NCI-H1105 treated with DMSO at 0.1 percent for 48 hours (cell line): Measurements from ENCODE around the gene NAGS.
"Not testable (repeated sequence)": the region's sequence is repeated elsewhere in the genome, so short reads cannot be mapped to it uniquely, and the experiment has no call there.

ENCODE experiments used
- DNase-seq: peaks from one replicate; lab custom pipeline; 2025; lab: John Stamatoyannopoulos, UW

Gene NAGS, protein sequence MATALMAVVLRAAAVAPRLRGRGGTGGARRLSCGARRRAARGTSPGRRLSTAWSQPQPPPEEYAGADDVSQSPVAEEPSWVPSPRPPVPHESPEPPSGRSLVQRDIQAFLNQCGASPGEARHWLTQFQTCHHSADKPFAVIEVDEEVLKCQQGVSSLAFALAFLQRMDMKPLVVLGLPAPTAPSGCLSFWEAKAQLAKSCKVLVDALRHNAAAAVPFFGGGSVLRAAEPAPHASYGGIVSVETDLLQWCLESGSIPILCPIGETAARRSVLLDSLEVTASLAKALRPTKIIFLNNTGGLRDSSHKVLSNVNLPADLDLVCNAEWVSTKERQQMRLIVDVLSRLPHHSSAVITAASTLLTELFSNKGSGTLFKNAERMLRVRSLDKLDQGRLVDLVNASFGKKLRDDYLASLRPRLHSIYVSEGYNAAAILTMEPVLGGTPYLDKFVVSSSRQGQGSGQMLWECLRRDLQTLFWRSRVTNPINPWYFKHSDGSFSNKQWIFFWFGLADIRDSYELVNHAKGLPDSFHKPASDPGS

DNA sequence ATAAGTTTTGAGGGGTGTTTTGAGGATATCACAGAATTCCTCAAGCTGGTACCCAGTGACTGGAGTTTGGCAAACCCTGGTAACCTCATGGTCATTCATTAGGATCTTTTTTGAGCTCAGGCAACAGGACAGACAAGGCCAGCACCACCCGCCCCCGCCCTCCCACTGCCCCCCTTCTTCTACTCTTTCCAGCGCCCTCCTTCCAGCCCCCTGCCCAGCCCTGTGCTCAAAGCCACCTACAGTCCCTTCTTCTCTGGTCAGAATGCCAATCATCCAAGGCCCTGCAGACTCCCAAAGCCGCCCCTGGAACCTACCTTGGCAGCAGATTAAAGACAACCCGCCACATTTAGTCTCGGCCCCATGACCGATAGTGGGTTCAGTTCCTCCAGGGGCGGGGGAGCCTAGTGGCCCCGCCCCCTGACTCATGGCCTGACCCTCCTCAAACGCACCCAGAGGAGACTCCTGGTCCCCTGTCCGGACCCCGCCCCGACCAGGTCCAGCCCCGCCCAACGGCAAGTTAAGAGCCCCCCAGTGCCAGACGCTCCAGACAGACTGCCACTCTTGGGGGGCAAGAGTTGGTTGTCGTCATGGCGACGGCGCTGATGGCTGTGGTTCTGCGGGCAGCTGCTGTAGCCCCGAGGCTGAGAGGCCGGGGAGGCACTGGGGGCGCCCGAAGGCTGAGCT, at the start of gene NAGS:
Gene NAGS, plus strand, starts transcription at position 546 of the 684 bp plus-strand sequence. Its CDS starts 42 bp downstream, at position 588.
- peak; percentile 20 for DNase-seq

- no peak for DNase-seq
Observed at GRCh38 chr17:43956222-43956621, 48.2 kb upstream of the NAGS start.

DNA sequence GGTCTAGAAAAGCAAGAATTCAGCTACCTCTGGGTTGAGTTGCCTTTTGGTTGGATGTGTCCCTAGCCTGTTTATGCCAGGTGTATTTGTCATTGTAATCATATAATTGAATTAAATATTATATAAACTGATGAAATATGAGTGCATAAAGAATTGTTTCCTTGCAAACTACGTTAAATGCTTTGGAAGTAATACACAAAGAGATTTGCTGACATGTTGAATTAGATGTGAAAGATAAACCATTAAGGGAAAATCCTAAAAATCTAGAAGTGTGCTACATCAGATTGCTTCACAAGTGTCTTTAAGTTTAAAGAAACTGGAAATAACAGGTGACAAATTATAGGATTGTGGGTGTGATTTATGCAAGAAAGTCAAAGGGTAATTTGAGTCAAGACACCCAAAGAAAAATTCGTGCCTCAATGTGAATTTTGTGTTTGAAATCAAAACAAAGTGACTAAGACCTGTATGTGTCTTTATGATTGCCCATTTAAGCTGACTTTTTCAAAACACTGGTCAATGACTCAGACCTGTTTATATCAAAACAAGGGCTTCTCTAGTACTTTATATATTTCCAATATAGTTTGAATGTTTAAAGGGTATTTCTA, 45.6 kb upstream of the NAGS start:
- DNase-seq = no peak

DNA sequence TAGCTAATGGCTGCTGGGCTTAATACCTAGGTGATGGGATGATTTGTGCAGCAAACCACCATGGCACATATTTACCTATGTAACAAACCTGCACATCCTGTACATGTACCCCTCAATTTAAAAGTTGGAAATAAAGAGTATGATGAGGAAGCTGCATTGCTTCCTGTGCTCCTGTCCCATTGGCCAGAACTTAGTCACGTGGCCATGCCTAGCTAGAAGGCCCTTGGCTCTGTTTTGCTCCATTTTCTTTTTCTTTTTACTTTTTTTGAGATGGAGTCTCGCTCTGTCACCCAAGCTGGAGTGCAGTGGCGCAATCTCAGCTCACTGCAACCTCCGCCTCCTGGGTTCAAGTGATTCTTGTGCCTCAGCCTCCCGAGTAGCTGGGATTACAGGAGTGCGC, 43.1 kb upstream of the NAGS start:
- not testable (repeated sequence) for DNase-seq

GRCh38 chr17:43961954-43962353, 42.5 kb upstream of the NAGS start:
- DNase-seq = no peak

DNA sequence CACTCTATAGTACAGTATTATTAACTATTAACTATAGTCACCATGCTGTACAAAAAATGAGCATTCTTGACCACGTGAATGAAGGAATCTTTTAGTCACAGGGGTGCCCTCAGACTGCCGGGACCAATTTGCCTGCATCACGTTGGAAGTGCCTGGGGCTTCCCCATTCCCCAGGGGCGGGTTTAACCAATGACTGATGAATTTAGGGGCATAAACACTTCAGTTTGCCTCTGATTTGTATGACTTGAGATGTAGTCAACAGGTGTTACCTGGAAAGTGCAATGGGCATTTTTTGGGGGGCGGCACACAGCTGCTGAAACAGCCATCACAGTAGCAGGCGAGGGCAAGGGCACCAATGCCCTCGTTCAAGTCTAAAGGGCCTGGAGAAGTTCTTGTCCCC, 41.9 kb upstream of the NAGS start:
- DNase-seq = no peak

GRCh38 chr17:43966276-43966675, 38.1 kb upstream of the NAGS start:
- no peak for DNase-seq

- no peak for DNase-seq
Observed at GRCh38 chr17:43967251-43967875, 37.1 kb upstream of the NAGS start.

GRCh38 chr17:43970366-43970765, 34.1 kb upstream of the NAGS start:
- no peak for DNase-seq

- DNase-seq = not testable (repeated sequence)
Observed at GRCh38 chr17:43971436-43971835, 33.0 kb upstream of the NAGS start.

GRCh38 chr17:43972444-43973212, 31.8 kb upstream of the NAGS start:
- DNase-seq = not testable (repeated sequence)

DNA sequence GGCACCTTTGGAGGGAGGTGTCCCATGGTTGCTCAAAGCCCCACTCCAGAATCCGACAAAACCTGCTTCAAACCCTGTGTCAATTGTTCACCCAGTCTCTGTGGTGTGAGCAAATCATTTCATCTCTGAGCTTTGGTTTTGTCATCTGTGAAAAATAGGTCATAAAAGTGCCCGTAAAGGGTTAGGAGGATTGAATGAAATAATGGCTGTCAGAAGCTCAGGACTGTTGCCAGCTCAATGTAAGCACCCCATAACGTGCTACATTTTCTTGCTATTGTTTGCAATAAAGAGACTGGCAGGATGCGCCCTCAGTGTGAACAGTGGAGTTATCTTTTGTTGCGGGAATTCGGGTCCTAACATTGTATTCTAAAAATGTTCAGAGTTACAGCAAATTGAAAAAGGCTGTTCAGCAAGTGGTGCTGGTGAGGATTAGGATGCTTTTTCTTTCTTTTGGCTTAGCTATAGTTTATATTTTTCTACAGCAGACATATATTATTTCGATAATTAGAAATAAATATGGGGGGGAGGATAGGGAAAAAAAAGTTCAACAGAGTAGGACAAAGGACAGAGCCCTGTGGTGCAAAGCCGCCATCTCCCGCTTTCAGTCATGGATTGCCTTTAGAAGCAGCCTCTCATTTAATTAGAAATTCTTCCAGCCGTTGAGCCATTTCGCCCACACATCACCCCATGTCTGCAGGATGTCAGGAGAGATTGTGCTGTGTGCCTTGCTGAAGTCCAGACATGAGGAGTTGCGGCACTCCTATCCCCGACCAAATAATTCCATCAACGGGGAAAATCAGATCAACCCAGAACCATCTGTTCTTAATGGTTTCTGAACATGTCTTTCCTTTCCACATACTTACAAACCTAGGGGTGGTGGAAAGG, 29.8 kb upstream of the NAGS start:
- DNase-seq = no peak

DNA sequence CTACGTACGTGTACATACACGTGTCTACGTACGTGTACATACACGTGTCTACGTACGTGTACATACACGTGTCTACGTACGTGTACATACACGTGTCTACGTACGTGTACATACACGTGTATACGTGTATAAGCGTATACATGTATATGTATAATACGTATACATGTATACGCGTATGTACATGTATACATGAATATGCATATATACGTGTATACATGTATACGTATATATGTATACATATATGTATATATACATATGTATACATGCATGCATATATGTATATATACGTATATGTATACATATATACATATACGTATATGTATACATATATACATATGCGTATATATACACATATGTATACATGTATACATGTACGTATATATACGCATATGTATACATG, 28.5 kb upstream of the NAGS start:
- no peak for DNase-seq

- no peak for DNase-seq
Observed at GRCh38 chr17:43976963-43977837, 27.2 kb upstream of the NAGS start.

GRCh38 chr17:43978078-43978477, 26.3 kb upstream of the NAGS start:
- no peak for DNase-seq

GRCh38 chr17:43979011-43979410, 25.4 kb upstream of the NAGS start:
- DNase-seq = no peak

DNA sequence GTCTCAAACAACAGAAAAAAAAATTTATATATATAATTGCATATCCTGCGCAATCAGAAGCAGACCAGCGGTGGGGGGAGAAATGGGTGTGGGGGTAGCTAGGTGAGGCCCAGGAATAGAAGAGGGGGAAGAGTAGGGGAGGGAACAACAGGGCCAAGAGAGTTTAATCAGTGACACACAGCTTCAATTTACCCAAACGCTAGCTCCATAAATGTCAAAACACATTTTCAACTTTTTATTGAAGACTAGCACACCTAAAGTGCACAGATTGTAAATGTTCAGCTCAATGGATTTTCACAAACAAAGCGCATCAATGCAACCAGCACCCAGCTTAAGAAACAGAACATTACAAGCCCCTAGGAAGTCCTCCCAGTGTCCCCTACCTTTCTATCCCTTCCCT, 24.8 kb upstream of the NAGS start:
- DNase-seq = no peak

GRCh38 chr17:43982171-43982570, 22.3 kb upstream of the NAGS start:
- no peak for DNase-seq

- no peak for DNase-seq
Observed at GRCh38 chr17:43983196-43983514, 21.3 kb upstream of the NAGS start.
